ENCODE measurements around the gene WDR73. TPM values are rescaled to one million over a fixed set of nuclear protein-coding genes. Genes with fewer than 3 reads are reported as not detected.

The WDR73 gene
- total RNA-seq (2021), result 42.4 and 43.6 TPM in 2 replicates
- percentile 86 among the genes with signal in this experiment for Bru-seq, nascent RNA
- BruChase-seq, experiment 1, labeled RNA remaining after a 2-hour chase, result percentile 90 among the genes with signal in this experiment
- BruChase-seq, experiment 2, labeled RNA remaining after a 6-hour chase, result percentile 91 among the genes with signal in this experiment
- long read RNA-seq, full-length matches to known transcripts, result 22 of 57 reads
- long read RNA-seq, partial matches to known transcripts, result 6 of 57 reads
- long read RNA-seq, other reads (novel, unspliced or antisense), result 29 of 57 reads

DNA sequence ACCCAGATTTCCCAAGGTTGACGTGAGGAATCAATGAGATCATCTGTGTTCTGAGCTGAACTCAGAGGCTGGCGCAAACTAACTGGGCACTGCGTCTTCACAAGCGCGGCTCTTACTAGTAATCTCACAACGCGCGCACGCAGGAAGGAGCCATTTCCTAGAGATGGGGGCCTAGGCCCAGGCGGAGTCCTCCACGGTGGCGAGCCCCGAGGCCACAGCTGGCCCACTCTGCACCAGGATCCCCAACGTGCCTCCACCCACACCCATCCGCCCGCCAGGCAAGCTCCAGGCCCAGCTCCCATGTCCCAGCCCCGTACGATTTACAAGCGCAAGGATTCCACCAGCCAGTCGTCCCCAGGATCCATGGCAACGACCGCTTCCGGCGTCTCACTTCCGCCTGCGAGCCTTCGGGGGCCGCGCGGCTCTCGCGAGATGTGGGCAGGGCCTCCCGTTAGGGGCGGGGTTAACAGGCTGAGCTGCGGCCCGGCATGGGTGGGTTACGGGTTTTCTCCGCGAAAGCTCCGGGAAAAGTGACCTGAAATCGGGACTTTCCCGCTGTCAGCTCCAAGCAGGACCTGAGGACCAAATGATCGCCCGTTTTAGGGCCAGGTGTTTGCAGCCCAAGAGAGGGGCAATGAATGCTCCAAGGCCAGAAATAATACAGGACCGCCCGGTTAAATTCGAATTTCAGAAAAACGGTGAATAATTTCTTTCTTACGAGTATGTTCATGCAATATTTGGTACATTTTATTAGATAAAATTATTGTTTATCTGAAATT is at the start of gene WDR73:
Gene WDR73 (minus strand): TSS at position 374 of the 779 bp plus-strand sequence. CDS start 9 bp downstream, at position 365.
- peak within 1 kb of the TSS; percentile 67 for H3K4me3 ChIP-seq (ENCODE audit: low read depth, low read length, poor library complexity, severe bottlenecking)
- POLR2A ChIA-PET (ENCODE audit: low non-redundant PET), result interaction anchor here (0.7 kb wide), 1 partner anchor 23 kb away, joined by 3 read pairs; no protein-coding TSS in a partner anchor
- H3K27me3 ChIP-seq (replicated peaks; ENCODE audit: insufficient read depth, low read depth, low read length, poor library complexity), result no peaks in the 10 kb centered on the region
- peak; percentile 97 for DNase-seq (ENCODE audit: low spot score)
- H3K4me1 ChIP-seq (ENCODE audit: insufficient read depth, low read length, poor library complexity, severe bottlenecking), result peaks cover 24% of the 10 kb centered on the region
- peak within 1 kb of the TSS; percentile 73 for H3K27ac ChIP-seq (ENCODE audit: low read depth, low read length, poor library complexity, severe bottlenecking)
- no TSS peak for BruUV-seq (replicated peaks)
- H3K9me3 ChIP-seq (ENCODE audit: low read depth, low read length, poor library complexity, severe bottlenecking), result no peaks in the 10 kb centered on the region
- peaks cover 19% of the 10 kb centered on the region for H3K36me3 ChIP-seq (ENCODE audit: insufficient read depth, low read length, poor library complexity, severe bottlenecking)
- CTCF ChIA-PET, result interaction anchor here (1.0 to 1.3 kb wide), 2 partner anchors 83 to 274 kb away, joined by 3 to 4 read pairs; no protein-coding TSS in a partner anchor
- TF ChIP-seq EZH2 (IDR thresholded peaks at IDR 0.05; ENCODE audit: borderline replicate concordance, low read depth, low read length, poor library complexity, severe bottlenecking), result no peak
- TF ChIP-seq, protein P1, sequence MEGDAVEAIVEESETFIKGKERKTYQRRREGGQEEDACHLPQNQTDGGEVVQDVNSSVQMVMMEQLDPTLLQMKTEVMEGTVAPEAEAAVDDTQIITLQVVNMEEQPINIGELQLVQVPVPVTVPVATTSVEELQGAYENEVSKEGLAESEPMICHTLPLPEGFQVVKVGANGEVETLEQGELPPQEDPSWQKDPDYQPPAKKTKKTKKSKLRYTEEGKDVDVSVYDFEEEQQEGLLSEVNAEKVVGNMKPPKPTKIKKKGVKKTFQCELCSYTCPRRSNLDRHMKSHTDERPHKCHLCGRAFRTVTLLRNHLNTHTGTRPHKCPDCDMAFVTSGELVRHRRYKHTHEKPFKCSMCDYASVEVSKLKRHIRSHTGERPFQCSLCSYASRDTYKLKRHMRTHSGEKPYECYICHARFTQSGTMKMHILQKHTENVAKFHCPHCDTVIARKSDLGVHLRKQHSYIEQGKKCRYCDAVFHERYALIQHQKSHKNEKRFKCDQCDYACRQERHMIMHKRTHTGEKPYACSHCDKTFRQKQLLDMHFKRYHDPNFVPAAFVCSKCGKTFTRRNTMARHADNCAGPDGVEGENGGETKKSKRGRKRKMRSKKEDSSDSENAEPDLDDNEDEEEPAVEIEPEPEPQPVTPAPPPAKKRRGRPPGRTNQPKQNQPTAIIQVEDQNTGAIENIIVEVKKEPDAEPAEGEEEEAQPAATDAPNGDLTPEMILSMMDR (conservative IDR thresholded peaks at IDR 0.05; ENCODE audit: low read depth, low read length), result no peak
- intact Hi-C loops (cut with micrococcal nuclease; ENCODE audit: unreplicated experiment), result loop anchor here (2.0 kb wide), 1 partner anchor 275 kb away; no protein-coding TSS in a partner anchor

DNA sequence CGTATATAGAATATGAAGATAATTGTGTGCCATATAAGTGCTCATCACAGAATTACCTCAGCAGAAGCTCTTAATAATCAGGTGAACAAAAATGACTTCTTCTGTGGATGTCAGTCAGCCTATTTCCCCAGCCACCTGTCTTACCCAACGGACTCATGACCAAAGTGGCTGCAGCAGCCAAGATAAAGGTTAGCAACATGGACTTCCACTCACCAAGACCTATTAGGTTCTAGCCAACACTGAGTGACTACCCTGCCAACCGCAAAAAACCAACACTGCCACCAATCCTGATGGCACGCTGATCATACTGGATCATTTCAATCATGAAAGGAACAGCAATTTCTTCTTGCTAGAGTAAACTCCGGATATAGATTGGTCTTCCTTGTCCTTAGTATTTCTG is 49.7 kb upstream of the WDR73 start:
- TF ChIP-seq EZH2 (IDR thresholded peaks at IDR 0.05; ENCODE audit: borderline replicate concordance, low read depth, low read length, poor library complexity, severe bottlenecking), result no peak
- TF ChIP-seq, protein P1 (conservative IDR thresholded peaks at IDR 0.05; ENCODE audit: low read depth, low read length), result no peak

DNA sequence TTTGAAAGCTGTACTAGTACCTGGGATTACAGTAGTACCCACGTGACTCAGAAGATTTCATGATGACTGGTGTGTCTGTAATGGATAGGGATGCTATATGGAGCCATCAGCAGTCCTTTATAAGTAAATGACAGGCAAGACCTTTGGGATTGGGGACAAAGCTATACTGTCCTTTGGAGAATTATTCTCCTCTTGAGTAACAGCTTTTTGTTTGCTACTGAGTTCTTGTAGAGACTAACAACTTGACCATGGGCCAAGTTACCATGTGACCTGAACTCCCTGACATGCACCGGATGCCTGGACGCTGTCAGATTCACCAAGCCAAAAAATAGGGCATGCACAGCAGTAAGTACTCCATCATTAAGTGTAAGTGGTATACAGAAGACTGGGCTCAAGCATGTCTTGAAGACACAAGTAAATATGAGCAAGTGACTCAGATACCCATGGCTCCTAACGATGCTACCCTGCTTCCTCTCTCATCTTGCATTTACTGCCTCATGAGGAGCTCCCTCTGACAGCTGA is 48.9 kb upstream of the WDR73 start:
- Histone ChIP-seq H3K27me3 (replicated peaks; ENCODE audit: insufficient read depth, low read depth, low read length, poor library complexity) (no peaks in the 10 kb centered on the region), H3K27ac (ENCODE audit: low read depth, low read length, poor library complexity, severe bottlenecking) (no peak overlapping the region), H3K4me1 (ENCODE audit: insufficient read depth, low read length, poor library complexity, severe bottlenecking) (no peaks in the 10 kb centered on the region), H3K9me3 (ENCODE audit: low read depth, low read length, poor library complexity, severe bottlenecking) (no peaks in the 10 kb centered on the region), H3K4me3 (ENCODE audit: low read depth, low read length, poor library complexity, severe bottlenecking) (no peak overlapping the region), H3K36me3 (ENCODE audit: insufficient read depth, low read length, poor library complexity, severe bottlenecking) (no peaks in the 10 kb centered on the region)
- BruUV-seq (replicated peaks), result no TSS peak
- TF ChIP-seq, protein P1 (conservative IDR thresholded peaks at IDR 0.05; ENCODE audit: low read depth, low read length), result no peak
- TF ChIP-seq EZH2 (IDR thresholded peaks at IDR 0.05; ENCODE audit: borderline replicate concordance, low read depth, low read length, poor library complexity, severe bottlenecking), result no peak
- ChIA-PET POLR2A (ENCODE audit: low non-redundant PET) (no interaction called here), CTCF (no interaction called here)
- DNase-seq (ENCODE audit: low spot score), result no peak
- intact Hi-C loops (cut with micrococcal nuclease; ENCODE audit: unreplicated experiment), result no loop called here

More for the DNA sequence above, 49.7 kb upstream of the WDR73 start:
- Histone ChIP-seq H3K9me3 (ENCODE audit: low read depth, low read length, poor library complexity, severe bottlenecking) (no peaks in the 10 kb centered on the region), H3K27me3 (replicated peaks; ENCODE audit: insufficient read depth, low read depth, low read length, poor library complexity) (no peaks in the 10 kb centered on the region), H3K27ac (ENCODE audit: low read depth, low read length, poor library complexity, severe bottlenecking) (no peak overlapping the region), H3K36me3 (ENCODE audit: insufficient read depth, low read length, poor library complexity, severe bottlenecking) (no peaks in the 10 kb centered on the region), H3K4me3 (ENCODE audit: low read depth, low read length, poor library complexity, severe bottlenecking) (no peak overlapping the region), H3K4me1 (ENCODE audit: insufficient read depth, low read length, poor library complexity, severe bottlenecking) (no peaks in the 10 kb centered on the region)
- no TSS peak for BruUV-seq (replicated peaks)
- DNase-seq (ENCODE audit: low spot score), result no peak
- ChIA-PET POLR2A (ENCODE audit: low non-redundant PET) (no interaction called here), CTCF (no interaction called here)
- intact Hi-C loops (cut with micrococcal nuclease; ENCODE audit: unreplicated experiment), result no loop called here
